Stimulated activated CD4-positive, alpha-beta T cell treated with anti-CD3 and anti-CD28 coated beads, Interleukin-12 subunit alpha, Interleukin-12 subunit beta, amount 100 ng/mL, for 48 hours (primary cell): ENCODE measurements around the gene APP.
"Not testable (repeated sequence)": the region's sequence is repeated elsewhere in the genome, so short reads cannot be mapped to it uniquely, and the experiment has no call there.

Experiments
- DNase-seq, 3 donors: peaks; one replicate each; pipeline ENCODE4 v3.0.0-alpha.2; 2020; ENCODE audit warnings: low read depth in 2 of 3, low spot score in 1 of 3

Gene APP

GRCh38 chr21:26165331-26165730, 5.2 kb downstream of the APP start:
- no peak for DNase-seq

GRCh38 chr21:26164311-26164710, 6.3 kb downstream of the APP start:
- DNase-seq: no peak

- DNase-seq: no peak
Observed at GRCh38 chr21:26162081-26162480, 8.5 kb downstream of the APP start.

GRCh38 chr21:26159869-26160268, 10.7 kb downstream of the APP start:
- no peak for DNase-seq

GRCh38 chr21:26157801-26158200, 12.8 kb downstream of the APP start:
- DNase-seq: no peak

GRCh38 chr21:26154753-26155152, 15.8 kb downstream of the APP start:
- DNase-seq: no peak

GRCh38 chr21:26153758-26154157, 16.8 kb downstream of the APP start:
- DNase-seq: no peak

GRCh38 chr21:26148840-26149354, 21.7 kb downstream of the APP start:
- no peak for DNase-seq

GRCh38 chr21:26148071-26148839, 22.3 kb downstream of the APP start:
- no peak for DNase-seq

GRCh38 chr21:26147535-26147934, 23.0 kb downstream of the APP start:
- no peak for DNase-seq

GRCh38 chr21:26146681-26147080, 23.9 kb downstream of the APP start:
- no peak for DNase-seq

- DNase-seq: no peak
Observed at GRCh38 chr21:26144031-26144430, 26.5 kb downstream of the APP start.

- DNase-seq: no peak
Observed at GRCh38 chr21:26142363-26142762, 28.2 kb downstream of the APP start.

GRCh38 chr21:26140926-26141325, 29.6 kb downstream of the APP start:
- DNase-seq: no peak

- no peak for DNase-seq
Observed at GRCh38 chr21:26140164-26140579, 30.4 kb downstream of the APP start.

- DNase-seq: no peak
Observed at GRCh38 chr21:26138615-26139257, 31.8 kb downstream of the APP start.

GRCh38 chr21:26137379-26138060, 33.0 kb downstream of the APP start:
- no peak for DNase-seq

GRCh38 chr21:26136671-26137070, 33.9 kb downstream of the APP start:
- no peak for DNase-seq

GRCh38 chr21:26135520-26135919, 35.0 kb downstream of the APP start:
- no peak for DNase-seq

GRCh38 chr21:26131554-26131953, 39.0 kb downstream of the APP start:
- DNase-seq: no peak

- not testable (repeated sequence) for DNase-seq
Observed at GRCh38 chr21:26131053-26131452, 39.5 kb downstream of the APP start.
